HG03469 (cell line): Measurements from ENCODE around the gene NPR1.
"Not testable (repeated sequence)": the region's sequence is repeated elsewhere in the genome, so short reads cannot be mapped to it uniquely, and the experiment has no call there.

Source experiments
- ATAC-seq: cut with Tn5 transposase; IDR thresholded peaks from one replicate; pipeline ENCODE4 v1.9.1; 2021; ENCODE audit warnings: mild to moderate bottlenecking, moderate library complexity, moderate number of reproducible peaks; ENCODE audit not compliant: unreplicated experiment

The NPR1 gene

DNA sequence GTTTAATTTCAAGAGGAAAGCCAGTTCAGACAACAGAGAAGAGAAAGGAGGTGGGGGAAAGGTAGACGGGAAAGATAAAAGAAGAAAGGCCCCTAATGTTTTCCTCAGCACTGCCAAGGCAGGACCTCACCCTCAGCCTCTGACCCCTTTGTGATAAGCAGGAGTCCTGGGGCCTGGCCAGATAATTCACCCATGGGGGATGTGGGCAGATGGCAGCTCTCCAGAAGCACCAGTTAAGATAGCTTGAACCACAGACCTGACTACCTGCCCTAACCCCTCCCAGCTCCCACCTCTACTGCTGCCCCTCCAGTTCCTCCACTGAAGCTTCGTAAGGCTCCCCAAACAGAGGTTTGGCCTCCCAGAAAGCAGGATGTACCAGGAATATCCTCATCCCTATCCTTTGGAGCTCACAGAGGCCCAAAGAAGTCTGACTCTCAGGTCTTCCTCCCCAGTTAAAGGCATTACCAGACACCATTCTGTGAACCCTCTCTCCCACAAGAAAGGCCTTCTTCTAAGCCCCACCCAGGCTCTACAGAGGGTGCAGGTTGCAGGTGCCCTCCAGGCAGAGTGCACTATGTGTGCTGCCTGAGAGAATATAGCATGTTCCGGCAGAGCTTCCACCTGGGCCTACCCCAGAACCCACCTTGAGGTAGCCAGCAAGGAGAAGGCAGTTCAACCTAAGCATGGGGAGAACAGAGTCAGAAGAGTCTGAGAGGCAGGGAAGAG lies 29.2 kb upstream of the NPR1 start:
- ATAC-seq = no peak

DNA sequence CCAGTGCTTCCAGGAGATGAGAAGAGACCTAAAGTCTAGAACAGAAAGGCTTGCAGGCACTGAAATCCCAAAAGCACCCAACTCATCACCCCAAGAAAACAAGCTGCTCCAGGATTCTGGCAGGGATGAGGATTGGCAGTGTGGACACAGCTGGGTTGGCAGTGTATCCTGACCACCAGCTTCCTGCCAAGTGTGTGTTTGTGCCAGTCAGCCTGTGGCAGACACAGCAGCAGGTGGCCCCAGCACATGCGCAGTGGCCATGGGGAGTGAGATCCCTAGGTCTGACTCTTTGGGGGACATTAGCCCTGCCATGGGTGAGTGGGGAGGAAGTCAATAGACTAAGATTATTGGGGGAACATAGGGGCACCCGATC lies 28.6 kb upstream of the NPR1 start:
- ATAC-seq = no peak

DNA sequence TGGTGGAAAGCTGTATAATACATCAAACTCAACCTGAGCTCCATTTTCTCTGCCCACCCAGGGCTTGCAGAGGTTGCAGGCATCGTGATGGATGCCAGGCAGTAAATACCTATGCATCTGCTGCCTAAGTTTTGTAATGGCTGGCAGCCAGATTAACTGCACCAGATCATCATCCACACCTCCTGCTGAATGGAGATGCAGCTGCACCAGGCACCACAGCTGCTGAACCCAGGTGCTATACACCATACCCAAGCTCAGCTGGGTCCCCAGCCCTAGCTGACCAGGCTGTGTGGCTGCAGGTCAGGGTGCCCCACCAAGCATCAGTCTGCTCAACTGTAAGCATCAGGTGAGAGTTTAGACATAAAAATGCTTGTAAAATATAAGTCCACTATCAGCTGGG lies 26.7 kb upstream of the NPR1 start:
- no peak for ATAC-seq

DNA sequence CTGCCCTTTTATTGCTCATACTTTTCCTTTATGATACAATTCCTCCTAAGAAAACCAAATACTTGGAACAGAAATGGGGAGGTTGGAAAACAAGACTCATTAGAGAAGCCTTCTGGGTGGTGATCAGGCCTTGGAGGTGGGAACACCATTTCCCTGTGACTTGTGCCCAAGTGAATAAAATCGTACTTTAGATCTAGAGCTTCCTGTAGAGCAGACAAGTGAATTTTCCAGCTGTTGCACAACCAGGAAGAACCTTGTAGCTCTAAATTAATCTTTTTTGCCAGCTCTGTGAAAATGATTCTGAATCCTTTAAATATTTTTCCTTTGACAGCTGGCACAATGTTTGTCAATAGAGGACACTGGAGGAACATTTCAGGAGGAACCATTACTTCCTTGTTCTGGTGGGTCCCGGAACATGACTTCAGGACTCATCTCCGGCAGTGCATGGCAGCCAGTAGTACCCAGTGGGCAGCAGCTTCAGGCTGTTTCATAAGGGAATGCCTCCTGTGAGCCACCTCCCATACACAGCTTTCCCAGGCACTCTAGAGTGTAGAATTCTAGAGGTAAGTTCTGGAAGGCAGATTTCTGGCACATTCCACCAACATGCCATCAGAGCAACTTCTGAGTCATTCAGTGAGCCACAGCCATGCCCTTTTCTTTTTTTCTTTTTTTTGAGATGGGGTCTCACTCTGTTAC lies 25.5 kb upstream of the NPR1 start:
- no peak for ATAC-seq

DNA sequence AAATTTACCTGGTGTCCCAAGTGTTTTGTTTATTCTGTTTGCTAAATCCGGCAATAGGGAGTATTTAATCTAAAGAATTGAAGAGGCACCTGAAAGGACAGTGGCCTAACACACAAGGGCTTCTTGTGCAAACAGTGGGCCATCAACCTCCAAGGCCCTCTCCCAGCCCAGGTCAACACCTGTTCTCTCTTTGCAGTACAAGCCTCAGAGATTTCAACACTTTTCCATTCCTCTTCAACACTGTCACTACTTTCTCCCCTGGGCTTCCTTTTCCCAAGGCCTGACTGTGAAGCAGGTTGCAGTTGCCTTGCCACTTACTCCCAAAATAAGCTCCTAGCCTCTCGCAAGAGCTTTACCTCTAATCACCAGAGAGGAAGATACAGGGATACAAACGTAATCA lies 23.2 kb upstream of the NPR1 start:
- ATAC-seq = no peak

DNA sequence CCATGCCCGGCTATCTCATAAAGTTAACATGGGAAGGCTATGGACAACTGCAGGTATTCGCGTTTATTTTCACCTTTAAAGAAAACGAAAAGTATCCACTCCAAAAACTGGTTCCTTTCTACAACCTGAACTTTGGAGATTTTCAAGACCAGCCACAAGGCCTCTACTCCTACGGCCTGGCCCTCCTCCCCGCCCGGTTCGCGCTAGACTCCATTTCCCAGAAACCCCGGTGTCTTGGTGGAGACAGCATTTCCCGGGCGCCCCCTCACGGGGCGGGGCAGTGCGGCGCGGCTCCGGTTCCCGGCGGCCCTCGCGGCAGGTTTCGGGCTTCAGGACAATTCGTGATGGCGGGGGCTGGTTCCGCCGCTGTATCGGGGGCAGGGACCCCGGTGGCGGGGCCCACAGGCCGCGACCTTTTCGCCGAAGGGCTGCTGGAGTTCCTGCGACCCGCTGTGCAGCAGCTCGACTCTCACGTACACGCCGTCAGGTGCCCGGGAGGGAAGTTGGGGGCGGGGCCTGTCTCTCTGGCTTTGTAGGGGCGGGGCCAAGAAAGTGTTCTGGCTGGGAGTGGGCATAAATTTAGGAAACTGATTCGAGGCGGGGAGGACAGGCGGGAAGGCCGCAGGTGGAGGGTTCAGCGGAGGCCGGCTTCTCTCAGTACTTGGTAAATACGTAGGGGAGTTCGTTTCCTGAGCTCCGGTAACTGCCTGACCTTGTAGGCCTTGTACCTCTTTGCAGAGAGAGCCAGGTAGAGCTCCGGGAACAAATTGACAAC lies 19.9 kb upstream of the NPR1 start, which contains the start of gene SNAPIN:
Gene SNAPIN, plus strand, starts transcription at position 304 of the 775 bp plus-strand sequence. Its CDS starts 41 bp downstream, at position 345.
- peak; percentile 74 for ATAC-seq

DNA sequence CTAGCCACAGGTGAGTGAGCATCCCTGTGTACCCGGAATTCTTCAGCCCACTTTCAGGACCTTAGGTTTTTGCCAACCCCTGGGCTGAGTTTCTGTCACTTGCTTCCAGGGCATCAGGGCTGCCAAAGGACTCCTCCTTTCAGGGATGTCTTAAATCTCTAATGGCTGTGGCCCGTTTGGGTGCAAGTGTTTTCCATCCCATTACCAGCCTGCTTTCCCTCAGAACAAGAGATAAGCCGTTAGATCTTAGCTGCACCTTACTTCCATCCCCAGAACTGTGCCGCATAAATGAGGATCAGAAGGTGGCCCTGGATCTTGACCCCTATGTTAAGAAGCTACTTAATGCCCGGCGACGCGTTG lies 19.3 kb upstream of the NPR1 start:
- peak; percentile 7 for ATAC-seq

DNA sequence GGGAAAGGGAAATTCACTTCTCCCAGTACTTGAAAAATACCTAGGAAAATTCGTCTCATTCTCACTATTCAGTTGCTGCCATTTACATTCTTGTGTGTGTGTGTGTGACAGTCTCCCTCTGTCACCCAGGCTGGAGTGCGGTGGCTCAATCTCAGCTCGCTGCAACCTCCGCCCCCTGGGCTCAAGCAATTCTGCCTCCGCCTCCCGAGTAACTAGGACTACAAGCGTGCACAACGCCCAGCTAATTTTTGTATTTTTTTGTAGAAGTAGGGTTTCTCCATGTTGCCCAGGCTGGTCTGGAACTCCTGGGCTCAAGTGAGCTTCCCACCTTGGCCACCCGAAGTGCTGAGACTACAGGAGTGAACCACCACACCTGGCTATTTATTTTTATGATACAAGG lies 18.8 kb upstream of the NPR1 start:
- ATAC-seq = no peak

DNA sequence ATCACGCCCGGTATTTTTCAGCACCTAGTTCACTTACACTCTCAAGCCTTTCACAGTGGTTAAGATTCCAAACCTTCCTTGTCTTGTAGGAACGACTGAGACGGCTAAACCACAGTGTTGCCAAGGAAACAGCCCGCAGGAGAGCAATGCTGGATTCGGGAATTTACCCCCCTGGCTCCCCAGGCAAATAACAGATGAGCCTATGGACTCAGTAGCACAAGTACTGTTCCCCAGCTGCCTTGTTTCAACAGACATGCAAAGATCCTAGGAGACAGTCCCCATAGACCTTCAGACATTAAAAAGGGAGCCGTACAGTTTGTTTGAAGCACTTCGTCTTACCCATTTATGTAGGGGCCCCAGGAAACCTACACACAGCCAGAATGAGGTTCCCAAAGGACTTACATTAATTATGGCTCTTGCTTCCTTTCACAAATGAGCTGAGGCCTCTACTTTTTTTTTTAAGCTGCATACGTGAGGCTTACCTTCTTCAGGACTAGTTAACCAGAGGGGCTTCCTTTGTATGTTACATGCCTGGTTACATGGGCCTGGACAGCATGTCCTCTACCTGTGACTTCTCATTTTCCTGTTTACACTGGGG lies 17.3 kb upstream of the NPR1 start:
- ATAC-seq = no peak

DNA sequence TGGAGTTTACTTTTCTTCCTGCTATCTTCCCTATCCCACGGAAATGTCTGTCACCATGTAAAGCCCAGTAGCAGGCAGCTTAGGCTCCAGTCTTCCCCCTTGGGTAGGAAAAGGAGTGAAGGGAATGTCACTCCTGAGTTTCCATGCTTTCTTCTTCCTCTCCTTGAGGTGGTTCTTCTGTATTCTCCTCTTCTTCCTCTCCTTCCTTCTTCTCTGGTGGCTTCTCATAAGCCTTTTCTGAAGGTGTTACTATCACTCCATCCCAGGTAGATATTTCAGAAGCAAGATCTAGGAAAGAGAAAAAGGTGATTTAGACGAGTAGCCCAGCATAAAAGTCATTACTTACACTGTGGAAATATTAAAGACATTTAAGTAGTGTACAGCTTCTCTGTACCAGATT lies 16.2 kb upstream of the NPR1 start:
- ATAC-seq = no peak

DNA sequence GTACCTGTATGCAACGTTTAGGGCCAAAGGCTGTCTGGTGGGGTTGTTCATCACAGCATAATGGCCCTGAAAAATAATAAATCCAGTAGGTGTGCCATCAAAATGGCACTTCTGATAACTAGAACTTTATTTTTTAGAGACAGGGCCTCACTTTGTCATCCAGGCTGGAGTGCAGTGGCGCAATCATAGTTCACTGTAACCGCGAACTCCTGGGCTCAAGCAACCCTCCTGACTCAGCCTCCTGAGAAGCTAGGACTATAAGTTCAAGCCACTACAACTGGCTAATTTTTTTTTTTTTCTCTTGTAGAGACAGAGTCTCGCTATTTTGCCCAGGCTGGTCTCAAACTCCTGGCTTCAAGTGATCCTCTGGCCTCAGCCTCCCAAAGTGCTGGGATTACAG lies 15.3 kb upstream of the NPR1 start:
- ATAC-seq = no peak

DNA sequence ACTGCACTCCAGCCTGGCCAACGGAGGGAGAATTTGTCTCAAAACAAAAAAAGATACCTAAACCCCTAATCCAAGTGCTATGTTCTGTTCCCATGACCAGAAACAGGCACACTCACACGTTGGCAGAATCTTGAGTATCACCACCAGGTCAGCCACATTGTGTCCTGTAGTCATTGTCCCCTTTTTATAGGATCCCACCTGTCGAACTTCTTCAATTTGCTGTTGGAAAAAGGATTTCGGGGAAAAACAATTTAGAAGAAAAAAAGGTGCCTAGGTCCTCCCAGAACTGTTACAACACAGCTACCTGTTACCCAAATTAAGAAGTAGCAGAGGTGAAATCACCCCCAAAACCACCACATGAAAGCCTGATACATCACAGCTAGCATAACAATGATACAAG lies 11.0 kb upstream of the NPR1 start:
- ATAC-seq = no peak

DNA sequence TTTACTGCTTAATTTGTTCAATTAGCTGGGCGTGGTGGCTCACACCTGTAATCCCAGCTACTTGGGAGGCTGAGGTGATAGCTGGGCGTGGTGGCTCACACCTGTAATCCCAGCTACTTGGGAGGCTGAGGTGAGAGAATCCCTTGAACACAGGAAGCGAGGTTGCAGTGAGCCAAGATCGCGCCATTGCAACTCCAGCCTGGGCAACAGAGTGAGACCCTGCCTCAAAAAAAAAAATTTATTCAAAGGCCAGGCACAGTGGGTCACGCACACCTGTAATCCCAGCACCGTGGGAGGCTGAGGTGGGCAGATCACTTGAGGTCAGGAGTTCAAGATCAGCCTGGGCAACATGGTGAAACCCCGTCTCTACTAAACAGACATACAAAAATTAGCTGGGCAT lies 9.8 kb upstream of the NPR1 start:
- ATAC-seq = not testable (repeated sequence)

DNA sequence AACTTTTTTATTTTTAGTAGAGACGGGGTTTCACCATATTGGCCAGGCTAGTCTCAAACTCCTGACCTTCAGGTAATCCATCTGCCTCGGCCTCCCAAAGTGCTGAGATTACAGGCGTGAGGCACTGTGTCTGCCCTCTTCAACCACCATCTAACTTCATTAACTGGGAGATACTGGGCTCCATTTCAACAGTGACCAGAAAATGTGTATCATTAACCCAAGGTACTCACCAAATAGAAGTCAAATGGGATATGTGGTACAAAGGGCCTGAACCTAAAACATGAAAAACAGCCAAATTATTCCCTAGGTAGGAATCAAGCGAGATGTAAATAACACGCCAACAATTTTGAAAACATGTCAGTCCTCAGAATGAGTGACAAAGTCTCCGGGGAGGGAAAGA lies 8.9 kb upstream of the NPR1 start:
- ATAC-seq = no peak

DNA sequence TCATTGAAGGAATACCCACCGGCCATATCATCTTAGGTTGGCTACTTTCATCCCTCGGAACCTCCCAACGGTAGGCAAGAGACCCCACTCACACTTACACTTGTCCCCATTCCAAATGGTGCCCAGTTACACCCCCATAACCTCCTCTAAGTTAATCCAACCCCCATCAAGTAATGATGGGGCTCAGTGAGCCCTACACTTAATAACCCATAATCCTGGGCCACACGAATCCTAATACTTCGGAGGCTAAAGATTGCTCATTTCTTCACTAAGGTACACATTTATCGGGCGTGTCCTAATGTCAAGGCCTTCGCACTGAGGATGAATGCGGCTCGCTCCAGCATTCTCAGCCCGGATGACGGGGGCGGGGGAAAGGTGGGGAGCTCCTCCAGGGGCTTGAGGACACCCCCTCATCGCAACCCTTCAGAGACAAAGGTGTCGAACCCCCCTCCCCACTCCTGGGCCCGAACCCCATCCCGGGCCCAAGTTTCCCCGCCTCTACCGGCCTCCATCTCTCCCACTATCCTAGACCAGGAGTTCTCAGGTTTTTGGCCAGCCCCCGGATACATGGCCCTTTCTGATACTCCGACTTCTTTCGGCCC lies 8.1 kb upstream of the NPR1 start:
- ATAC-seq = no peak

DNA sequence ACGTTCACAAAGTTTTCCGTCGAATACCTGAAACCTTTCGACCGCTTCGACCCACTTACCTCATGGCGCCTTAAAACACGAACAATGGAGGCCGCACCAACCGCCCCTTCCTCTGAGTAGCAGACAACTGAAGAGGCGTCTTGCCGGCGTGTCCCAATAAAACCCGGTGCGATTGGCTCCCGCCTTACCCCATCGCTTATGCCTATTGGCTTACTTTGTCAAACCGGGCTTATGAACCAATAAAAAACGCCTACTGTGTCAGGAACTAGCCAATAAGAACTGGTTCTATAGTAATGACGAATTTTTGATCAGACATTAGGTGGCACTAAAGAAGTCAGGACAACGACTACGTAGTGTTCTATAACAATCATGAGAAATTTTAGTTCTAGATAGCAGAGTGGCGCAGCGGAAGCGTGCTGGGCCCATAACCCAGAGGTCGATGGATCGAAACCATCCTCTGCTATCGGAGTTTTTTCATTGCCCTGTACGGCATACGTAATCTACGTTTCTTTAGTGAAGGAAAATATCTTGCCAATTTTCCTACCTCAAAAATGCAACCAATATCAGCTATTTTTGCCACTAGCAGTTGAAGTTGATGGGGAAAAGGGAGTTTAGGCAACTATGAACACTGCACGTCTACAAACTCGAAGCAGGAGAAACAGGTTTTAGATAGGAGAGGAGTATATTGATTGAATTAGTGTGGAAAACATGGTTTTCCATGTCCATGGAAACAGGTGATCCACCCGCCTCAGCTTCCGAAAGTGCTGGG lies 7.4 kb upstream of the NPR1 start, which contains the start of gene ILF2:
Gene ILF2, minus strand, starts transcription at position 135 of the 769 bp plus-strand sequence. Its CDS starts 71 bp downstream, at position 64.
- ATAC-seq = peak; percentile 83

DNA sequence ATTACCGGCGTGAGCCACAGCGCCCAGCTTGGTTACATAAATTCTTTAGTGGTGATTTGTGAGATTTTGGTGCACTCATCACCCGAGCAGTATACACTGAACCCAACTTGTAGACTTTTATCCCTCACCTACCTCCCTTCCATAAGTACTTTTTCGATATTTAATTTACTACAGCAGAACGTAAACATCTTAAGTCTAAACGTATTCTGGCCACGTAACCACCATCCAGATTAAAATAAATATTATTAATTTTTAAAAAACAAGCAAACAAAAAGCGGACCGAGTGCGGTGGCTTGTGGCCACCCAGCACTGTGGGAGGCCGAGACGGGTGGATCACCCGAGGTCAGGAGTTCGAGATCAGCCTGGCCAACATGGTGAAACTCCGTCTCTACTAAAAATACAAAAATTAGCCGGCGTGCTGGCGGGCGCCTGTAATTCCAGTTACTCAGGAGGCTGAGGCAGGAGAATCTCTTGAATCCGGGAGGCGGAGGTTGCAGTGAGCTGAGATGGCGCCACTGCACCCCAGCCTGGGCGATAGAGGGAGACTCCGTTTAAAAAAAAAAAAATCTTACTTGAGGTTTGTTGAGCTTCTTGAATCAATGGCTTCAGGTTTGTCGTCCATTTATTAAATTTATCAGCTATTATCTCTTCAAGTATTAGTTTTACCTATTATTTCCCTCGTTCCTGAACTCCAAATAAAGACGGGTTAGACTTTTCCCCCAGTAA lies 6.7 kb upstream of the NPR1 start:
- not testable (repeated sequence) for ATAC-seq

DNA sequence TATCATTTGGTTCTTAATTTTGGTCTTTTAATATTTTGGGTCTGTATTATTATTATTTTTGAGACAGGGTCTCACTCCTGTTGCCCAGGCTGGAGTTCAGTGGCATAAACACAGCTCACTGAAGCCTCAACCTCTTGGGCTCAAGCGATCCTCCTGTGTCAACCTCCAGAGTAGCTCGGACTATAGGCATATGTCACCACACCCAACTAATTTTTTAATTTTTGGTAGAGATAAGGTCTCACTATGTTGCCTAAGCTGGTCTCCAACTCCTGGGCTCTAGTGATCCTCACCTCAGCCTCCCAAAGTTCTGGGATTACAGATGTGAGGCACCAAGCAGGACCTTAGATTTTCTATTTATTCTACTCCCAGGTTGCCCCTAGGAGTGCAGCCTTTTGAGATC lies 5.0 kb upstream of the NPR1 start:
- no peak for ATAC-seq

DNA sequence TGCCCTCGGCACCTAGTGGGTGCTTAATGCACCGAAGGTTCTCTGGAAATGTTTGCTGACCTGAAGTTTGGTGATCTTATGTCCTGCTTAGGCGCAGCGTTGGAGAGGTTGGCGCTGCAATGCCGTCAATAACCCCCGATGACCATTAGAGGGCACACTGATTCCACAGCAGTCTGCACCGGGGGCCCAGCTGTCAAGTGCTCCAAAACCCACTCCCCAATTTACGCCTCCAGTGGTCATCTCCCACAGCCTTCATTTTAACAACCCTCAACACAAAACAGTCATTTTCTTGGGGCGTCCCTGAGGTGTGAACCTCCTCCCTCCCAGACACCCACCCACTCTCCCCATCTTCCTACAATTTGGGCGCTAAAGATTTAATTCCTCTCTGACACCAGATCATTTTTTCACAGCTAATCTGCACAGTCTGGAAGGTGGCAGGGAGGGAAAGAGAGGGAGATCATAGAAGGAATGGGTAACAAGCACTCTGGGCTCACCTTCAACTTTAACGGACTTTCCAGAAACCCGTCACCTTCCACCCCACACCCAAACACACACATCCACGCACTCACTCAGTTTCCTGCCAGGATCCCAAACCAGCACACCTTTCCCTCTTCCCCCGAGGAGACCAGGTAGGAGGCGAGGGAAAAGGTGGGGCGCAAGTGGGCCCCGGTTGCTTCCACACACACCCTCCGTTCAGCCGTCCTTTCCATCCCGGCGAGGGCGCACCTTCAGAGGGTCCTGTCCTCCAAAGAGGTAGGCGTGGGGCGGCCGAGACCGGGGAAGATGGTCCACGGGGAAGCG lies 570 bp upstream of the NPR1 start:
- no peak for ATAC-seq
